NOMO-1 (cell line): ENCODE results near the gene DDC.

ENCODE experiments used
- DNase-seq, 2 experiments: peaks; one replicate each; lab custom pipeline; 2025; ENCODE audit not compliant: unreplicated experiment in 2 of 2; lab: John Stamatoyannopoulos, UW

DDC gene

DNA sequence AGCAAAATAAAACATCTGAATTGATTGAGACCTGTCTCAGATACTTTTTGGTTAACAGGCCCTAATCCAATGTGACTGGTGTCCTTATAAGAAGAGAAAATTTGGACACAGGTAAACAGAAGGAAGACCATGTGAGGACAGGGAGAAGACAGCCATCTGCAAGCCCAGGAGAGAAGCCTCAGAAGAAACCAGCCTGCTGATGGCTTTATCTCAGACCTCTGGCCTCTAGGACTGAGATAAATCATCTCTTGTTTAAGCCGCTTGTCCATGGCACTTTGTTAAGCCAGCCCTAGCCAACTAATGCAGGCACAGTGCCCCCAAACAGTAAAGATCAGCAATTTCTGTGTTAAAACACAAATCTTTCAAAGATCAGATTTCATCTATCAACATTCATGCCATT is 73.3 kb downstream of the DDC start:
- DNase-seq, result no peak

DNA sequence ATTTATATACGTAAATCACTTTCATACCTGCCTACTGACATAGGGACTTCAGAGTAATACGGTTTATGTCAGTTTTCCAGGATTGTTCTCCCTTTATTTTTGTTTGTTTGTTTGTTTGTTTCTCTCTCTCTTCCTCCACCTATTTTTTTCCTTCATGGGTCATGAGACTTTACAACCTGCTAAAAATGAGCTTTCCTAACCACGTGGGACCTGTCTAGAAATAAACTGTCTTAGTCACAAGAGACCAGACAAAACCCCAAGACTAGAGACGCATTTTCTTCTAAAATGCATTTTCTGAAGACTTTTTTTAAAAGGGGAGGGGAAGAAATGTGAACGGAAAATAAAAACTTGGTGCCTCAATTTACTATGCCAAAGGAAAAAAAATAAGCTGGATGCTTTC is 74.0 kb downstream of the DDC start:
- DNase-seq, result no peak

DNA sequence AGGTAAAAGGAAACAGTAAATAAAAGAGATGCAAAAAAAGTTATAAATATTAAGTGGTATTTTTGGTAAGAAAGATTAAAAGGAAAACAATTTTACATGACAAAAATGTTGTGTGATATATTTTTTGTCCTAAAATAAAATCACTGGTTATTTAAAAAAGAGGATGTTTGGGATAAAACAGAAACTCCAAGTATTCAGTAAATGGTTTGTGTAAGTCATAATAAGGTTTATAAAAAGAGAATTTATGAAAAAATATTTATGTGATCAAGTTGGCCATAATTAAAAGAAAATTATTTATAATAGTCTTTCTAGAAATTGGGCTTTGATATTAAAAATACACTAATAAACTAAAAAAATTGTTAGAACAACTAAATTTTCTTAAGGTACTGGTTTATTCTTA is 76.8 kb downstream of the DDC start:
- no peak for DNase-seq

GRCh38 chr7:50486512-50486911 is 78.7 kb downstream of the DDC start:
- no peak for DNase-seq

DNA sequence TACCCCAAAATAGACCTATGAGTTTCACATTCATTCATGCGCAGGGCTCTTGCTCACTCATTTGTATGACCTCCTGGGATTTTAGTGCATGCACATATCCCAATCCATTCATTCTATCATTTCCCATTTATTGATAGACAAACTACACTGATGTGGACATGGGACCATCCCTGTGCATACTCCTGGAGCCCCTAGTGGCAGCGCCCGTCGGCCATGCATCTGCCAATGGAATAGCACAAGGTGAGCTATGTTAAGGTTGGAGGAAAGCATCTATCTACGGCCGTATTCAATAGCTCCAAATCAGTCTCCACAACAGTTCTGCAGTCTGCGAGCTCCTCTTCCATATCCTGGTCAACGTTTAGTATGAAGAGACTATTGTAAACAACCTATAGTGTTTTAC is 83.3 kb downstream of the DDC start:
- DNase-seq, result no peak

- no peak for DNase-seq
Observed at GRCh38 chr7:50480797-50481196, 84.4 kb downstream of the DDC start.

- DNase-seq, result no peak
Observed at GRCh38 chr7:50479743-50480517, 85.3 kb downstream of the DDC start.

DNA sequence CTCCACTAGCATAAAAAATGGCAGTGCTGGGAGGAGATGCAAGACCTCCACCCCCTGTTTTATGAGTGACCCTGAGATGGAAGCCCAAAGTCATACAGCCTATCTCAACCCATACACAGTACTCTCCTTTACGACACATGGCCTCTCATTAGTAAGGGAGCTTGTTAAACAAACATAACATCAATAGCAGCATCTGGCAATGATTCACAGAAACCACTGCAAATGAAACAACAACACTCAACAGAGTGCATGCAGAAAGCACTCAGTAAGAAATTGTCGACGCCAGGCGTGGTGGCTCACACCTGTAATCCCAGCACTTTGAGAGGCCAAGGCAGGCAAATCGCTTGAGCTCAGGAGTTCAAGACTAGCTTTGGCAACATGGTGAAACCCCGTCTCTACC is 87.6 kb downstream of the DDC start:
- no peak for DNase-seq

DNA sequence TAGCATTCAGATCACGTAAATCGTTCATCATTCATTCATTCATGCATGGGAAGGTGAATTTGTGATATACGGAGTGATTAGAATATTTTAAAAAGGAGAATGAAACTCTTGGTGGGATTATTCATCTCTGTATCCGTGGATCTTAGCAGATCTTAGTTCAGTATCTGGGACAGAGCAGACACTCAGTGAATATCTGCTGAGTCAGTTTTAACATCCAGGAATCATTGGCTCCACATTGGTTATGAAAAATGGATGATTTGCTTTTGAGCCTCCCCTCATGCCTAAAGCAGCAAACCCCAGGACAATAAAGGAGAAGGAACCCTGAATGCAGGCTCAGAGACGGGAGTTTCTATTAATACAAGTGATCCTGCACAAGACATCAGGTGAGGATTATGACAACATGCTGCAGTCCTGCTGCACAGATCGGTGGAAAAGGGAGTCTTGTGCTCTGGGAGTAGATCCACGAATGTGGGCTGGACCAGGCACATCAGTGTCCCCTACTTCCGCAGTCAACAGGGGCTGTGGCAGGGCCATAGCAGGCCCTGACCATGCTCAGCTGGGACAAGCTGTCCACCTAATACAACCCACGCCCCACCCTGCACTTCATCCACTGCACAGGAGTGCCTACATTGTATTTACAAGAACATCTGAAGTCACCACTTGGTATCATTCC is 88.1 kb downstream of the DDC start:
- DNase-seq, result no peak

GRCh38 chr7:50475340-50475739 is 89.9 kb downstream of the DDC start:
- DNase-seq, result no peak

DNA sequence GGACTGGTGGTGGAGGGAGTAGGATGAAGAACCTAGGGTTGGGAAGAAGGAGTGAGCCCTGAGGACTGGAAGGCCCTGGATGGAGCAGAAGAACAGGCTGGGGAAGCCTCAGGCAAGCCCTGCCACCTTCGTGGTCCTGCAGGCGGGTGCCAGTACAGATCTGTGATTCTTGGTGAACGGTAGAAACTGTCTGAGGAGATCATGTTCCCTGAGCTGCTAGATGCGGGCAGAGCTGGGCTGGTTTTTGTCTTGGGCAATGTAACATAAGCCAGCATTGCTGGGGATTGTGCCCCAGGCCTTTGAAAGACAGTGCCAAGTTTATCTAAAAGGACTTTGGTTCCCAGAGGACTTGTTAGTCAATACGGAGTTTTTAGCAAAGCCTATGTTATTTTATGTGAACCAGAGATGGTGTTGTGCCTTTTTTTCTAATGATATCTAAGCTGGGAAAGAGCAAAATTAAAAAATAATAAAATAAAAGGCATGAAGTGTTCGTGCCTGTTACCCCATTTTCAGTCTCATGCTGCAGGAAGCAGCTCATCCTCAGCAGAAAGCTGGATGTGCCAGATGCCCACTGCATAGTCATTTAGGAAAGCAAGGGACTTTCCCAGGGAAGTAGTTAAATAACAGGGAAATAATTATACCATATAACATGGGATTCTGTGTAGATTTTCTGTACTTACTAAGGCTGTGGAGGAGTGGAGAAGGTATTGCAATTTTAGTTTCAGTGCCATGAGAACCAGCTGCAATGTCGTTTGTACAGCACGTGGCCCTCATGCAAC is 90.6 kb downstream of the DDC start:
- DNase-seq, result no peak

DNA sequence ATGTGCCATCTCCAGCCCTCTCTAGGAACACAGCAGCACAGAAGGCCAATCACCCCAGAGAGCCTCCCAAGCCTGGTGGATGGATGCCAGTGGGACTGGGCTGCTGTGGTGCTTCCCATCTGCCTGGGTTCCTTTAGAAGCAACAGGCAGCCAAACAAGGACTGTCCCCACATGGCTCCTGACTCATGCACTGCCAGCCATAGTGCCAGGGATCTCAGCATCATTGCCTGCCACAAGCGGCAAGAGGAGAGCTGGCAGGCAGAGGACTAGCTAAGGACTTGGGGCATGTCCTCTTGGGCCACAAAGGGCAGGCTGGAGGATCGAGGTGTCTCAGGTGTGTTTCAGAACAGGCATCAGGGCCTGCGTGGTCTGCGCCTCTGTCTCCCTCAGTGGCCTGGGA is 91.7 kb downstream of the DDC start:
- no peak for DNase-seq

GRCh38 chr7:50472427-50472826 is 92.8 kb downstream of the DDC start:
- DNase-seq, result no peak

GRCh38 chr7:50471970-50472369 is 93.2 kb downstream of the DDC start:
- DNase-seq, result no peak

GRCh38 chr7:50470250-50471163 is 94.7 kb downstream of the DDC start:
- DNase-seq, result no peak

GRCh38 chr7:50469181-50469580 is 96.0 kb downstream of the DDC start:
- no peak for DNase-seq

- DNase-seq, result peak; percentile 40 to 59
Observed at GRCh38 chr7:50467817-50468610, 97.2 kb downstream of the DDC start.

DNA sequence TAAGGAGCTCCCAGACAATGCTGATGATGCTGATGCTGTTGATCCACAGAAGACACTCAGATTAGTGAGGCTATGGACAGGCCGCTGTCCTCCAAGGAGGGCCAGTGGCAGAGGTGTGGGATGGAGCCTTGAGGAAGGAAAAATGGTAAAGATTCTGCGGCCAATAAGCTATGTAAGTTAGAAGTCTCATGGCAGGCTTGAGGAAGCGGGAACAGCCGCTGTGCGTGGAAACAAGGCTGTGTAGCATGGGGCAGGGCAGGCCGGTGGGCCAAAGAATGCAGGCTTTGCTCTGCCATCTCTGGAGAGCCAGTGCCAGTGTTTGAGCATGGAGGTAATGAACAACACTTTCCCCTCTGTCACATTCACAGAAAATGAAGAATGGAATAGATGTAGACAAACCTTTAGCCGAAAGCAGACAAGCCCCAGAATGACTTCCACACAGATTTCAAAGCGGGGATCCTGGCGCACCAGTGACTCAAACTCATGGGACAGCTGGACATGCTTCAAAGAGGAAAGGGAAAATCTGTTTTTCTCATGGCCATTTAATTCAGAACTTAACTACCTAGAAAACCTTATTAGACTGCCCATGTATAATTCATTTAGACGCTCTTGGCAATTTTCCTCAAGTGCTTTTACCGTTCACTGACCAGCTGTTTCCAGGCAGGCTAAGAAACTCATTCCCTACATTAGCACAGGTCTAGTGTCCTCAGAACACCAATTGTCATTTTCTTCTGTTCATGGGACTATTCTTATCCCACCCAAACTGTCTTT is 98.2 kb downstream of the DDC start:
- DNase-seq, result no peak

DNA sequence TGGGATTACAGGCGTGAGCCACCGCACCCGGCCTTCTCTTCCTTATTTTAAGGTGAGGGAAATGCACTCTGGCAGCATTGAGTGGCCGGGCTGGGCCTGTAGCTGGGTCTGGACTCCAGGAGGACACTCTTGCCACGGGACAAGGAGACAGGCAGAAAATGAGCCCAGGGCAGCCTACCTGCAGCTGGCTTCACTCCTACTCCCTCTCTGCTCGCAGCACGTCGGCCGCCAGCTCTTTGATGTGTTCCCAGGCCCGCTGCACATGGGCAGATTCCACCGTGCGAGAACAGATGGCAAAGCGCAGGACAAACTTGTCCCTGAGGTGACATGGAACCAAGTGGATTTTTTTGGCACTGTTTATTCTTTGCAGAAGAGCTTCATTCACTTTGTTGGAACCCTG is 102.2 kb downstream of the DDC start:
- DNase-seq, result no peak
